H1 (cell line): Measurements from ENCODE around the gene DSTYK. TPM values are rescaled to one million over a fixed set of nuclear protein-coding genes. Genes with fewer than 3 reads are reported as not detected.

Experiments used
- CHD1 ChIP-seq: IDR thresholded peaks from 2 replicates; pipeline ENCODE4 v1.6.1; 2012; ENCODE audit warnings: low read depth, low read length, improper control_type of control experiment
- EZH2 ChIP-seq: fragments of 200-600 bp; sonication (generic); IDR thresholded peaks from 2 replicates; pipeline ENCODE4 v1.7.1; 2012; ENCODE audit warnings: low read depth, mild to moderate bottlenecking, moderate library complexity, low read length, inconsistent platforms; ENCODE audit not compliant: severe bottlenecking
- KDM4A ChIP-seq: IDR thresholded peaks from one replicate; pipeline ENCODE4 v1.7.1; 2012; ENCODE audit warnings: low read depth, mild to moderate bottlenecking, moderate library complexity, low read length, inconsistent platforms; ENCODE audit not compliant: severe bottlenecking
- POU5F1 ChIP-seq: IDR thresholded peaks from 2 replicates; pipeline ENCODE4 v1.6.1; 2011; ENCODE audit warnings: low read depth, mild to moderate bottlenecking, low read length, moderate library complexity
- RFX5 ChIP-seq: IDR thresholded peaks from 2 replicates; pipeline ENCODE4 v1.6.1; 2011; ENCODE audit warnings: low read depth, low read length, improper control_type of control experiment, borderline replicate concordance
- RNF2 ChIP-seq: fragments of 200-900, 300-1000 bp; sonication (generic); IDR thresholded peaks from 2 replicates; pipeline ENCODE4 v1.7.1; 2016; ENCODE audit warnings: borderline replicate concordance, low read depth, mild to moderate bottlenecking, antibody characterized with exemption, low read length; ENCODE audit not compliant: poor library complexity, severe bottlenecking; ENCODE audit errors: missing control alignments
- TAF1 ChIP-seq: IDR thresholded peaks from 2 replicates; pipeline ENCODE4 v1.6.1; 2011; ENCODE audit warnings: mild to moderate bottlenecking, low read depth, low read length
- polyA plus RNA-seq, 7 experiments: library from polyadenylated mRNA; depleted of rRNA in 3 of 7; stranded (reverse) in 5 of 7; unstranded in 2 of 7; fragments of >200 nt in 5 of 7; fragments of 200-250 nt in 2 of 7; gene quantifications; 1 replicate in 5 of 7; 2 replicates in 1 of 7; 4 replicates in 1 of 7; pipeline versions ENCODE4 v1.2.1 to v1.2.3, GENCODE V29; 2011 to 2013; ENCODE audit warnings: missing spikeins in 2 of 7, mixed read lengths in 2 of 7
- total RNA-seq: library from RNA; stranded (reverse); fragmentation: NEBNext Ultra II Directional; extraction: Animal tissue kit (Norgen Biotek cat#: 25700); gene quantifications from 2 replicates; pipeline ENCODE4 v1.2.1, GENCODE V29; 2021
- TF ChIP-seq, protein P1 (sequence below): fragments of 300-600 bp; sonication (generic); IDR thresholded peaks from 2 replicates; pipeline ENCODE4 v1.7.1; 2012; ENCODE audit warnings: low read length, moderate library complexity, mild to moderate bottlenecking, inconsistent platforms; ENCODE audit not compliant: insufficient replicate concordance

DSTYK gene
- total and polyA plus RNA-seq, 2 of the 8 experiments (the other 6 are each of a cell fraction or from before 2014, with no cell fraction given): 2.7 to 8.5 TPM

DNA sequence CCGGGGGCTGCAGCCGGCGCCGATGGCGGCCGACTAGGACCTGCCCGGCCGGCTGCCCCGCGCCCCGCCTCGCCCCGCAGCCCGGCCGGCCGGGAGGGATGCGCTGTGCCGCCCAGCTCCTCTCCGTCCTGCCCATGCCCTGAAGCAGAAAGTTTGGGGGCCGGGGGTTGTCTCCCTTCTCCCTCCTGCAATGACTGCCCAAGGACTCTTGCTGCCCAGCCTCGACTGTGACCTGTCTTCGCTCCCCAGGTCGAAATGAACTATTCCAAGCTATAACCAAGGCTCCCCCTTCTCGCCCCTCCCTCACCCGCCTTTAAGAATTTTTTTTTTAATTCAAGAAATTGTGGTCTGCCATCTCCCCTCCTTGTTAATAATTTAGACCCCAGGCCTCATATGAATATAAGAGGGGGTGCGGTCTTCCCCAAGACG, 16.6 kb upstream of the DSTYK start (continued):
- TF ChIP-seq, protein P1, sequence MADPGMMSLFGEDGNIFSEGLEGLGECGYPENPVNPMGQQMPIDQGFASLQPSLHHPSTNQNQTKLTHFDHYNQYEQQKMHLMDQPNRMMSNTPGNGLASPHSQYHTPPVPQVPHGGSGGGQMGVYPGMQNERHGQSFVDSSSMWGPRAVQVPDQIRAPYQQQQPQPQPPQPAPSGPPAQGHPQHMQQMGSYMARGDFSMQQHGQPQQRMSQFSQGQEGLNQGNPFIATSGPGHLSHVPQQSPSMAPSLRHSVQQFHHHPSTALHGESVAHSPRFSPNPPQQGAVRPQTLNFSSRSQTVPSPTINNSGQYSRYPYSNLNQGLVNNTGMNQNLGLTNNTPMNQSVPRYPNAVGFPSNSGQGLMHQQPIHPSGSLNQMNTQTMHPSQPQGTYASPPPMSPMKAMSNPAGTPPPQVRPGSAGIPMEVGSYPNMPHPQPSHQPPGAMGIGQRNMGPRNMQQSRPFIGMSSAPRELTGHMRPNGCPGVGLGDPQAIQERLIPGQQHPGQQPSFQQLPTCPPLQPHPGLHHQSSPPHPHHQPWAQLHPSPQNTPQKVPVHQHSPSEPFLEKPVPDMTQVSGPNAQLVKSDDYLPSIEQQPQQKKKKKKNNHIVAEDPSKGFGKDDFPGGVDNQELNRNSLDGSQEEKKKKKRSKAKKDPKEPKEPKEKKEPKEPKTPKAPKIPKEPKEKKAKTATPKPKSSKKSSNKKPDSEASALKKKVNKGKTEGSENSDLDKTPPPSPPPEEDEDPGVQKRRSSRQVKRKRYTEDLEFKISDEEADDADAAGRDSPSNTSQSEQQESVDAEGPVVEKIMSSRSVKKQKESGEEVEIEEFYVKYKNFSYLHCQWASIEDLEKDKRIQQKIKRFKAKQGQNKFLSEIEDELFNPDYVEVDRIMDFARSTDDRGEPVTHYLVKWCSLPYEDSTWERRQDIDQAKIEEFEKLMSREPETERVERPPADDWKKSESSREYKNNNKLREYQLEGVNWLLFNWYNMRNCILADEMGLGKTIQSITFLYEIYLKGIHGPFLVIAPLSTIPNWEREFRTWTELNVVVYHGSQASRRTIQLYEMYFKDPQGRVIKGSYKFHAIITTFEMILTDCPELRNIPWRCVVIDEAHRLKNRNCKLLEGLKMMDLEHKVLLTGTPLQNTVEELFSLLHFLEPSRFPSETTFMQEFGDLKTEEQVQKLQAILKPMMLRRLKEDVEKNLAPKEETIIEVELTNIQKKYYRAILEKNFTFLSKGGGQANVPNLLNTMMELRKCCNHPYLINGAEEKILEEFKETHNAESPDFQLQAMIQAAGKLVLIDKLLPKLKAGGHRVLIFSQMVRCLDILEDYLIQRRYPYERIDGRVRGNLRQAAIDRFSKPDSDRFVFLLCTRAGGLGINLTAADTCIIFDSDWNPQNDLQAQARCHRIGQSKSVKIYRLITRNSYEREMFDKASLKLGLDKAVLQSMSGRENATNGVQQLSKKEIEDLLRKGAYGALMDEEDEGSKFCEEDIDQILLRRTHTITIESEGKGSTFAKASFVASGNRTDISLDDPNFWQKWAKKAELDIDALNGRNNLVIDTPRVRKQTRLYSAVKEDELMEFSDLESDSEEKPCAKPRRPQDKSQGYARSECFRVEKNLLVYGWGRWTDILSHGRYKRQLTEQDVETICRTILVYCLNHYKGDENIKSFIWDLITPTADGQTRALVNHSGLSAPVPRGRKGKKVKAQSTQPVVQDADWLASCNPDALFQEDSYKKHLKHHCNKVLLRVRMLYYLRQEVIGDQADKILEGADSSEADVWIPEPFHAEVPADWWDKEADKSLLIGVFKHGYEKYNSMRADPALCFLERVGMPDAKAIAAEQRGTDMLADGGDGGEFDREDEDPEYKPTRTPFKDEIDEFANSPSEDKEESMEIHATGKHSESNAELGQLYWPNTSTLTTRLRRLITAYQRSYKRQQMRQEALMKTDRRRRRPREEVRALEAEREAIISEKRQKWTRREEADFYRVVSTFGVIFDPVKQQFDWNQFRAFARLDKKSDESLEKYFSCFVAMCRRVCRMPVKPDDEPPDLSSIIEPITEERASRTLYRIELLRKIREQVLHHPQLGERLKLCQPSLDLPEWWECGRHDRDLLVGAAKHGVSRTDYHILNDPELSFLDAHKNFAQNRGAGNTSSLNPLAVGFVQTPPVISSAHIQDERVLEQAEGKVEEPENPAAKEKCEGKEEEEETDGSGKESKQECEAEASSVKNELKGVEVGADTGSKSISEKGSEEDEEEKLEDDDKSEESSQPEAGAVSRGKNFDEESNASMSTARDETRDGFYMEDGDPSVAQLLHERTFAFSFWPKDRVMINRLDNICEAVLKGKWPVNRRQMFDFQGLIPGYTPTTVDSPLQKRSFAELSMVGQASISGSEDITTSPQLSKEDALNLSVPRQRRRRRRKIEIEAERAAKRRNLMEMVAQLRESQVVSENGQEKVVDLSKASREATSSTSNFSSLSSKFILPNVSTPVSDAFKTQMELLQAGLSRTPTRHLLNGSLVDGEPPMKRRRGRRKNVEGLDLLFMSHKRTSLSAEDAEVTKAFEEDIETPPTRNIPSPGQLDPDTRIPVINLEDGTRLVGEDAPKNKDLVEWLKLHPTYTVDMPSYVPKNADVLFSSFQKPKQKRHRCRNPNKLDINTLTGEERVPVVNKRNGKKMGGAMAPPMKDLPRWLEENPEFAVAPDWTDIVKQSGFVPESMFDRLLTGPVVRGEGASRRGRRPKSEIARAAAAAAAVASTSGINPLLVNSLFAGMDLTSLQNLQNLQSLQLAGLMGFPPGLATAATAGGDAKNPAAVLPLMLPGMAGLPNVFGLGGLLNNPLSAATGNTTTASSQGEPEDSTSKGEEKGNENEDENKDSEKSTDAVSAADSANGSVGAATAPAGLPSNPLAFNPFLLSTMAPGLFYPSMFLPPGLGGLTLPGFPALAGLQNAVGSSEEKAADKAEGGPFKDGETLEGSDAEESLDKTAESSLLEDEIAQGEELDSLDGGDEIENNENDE: no peak
- no peak for TF ChIP-seq POU5F1
- no peak for TF ChIP-seq EZH2
- no peak for TF ChIP-seq RFX5
- TF ChIP-seq RNF2: no peak
- TF ChIP-seq CHD1: no peak
- peak; percentile 10 for TF ChIP-seq KDM4A
- TF ChIP-seq TAF1: no peak
- TF ChIP-seq, all 59 proteins: peak for 1
